ENCODE data around the gene DNAJB14. TPM values are rescaled to one million over a fixed set of nuclear protein-coding genes. Genes with fewer than 3 reads are reported as not detected.

DNAJB14 gene
- total RNA-seq, 1 experiment from 2014 or later: 52.5 TPM

- H3K27me3 ChIP-seq (ENCODE audit: insufficient read depth, low read length): no peaks in the 10 kb centered on the region
- CTCF ChIA-PET: no interaction called here
- no peaks in the 10 kb centered on the region for H3K9me3 ChIP-seq (ENCODE audit: control insufficient read depth in 1 of 2, insufficient read depth in 1 of 2, low read depth in 1 of 2, low read length in 2 of 2)
- peaks cover 30% of the 10 kb centered on the region for H3K79me2 ChIP-seq (ENCODE audit: insufficient read depth, low read length)
- intact Hi-C loops (cut with micrococcal nuclease): no loop called here
- TF ChIP-seq EZH2phosphoT487 (IDR thresholded peaks at IDR 0.05; ENCODE audit: borderline replicate concordance) (no peak), POLR2A (IDR thresholded peaks at IDR 0.05; ENCODE audit: borderline replicate concordance, extremely low read depth, insufficient read depth, insufficient read length) (no peak), ZBTB33 (IDR thresholded peaks at IDR 0.05; ENCODE audit: extremely low read depth, insufficient replicate concordance, low read length) (no peak), CEBPB (IDR thresholded peaks at IDR 0.05; ENCODE audit: low read depth) (no peak), YY1 (IDR thresholded peaks at IDR 0.05; ENCODE audit: extremely low read depth, insufficient replicate concordance, low read depth, low read length) (no peak), REST (IDR thresholded peaks at IDR 0.05; ENCODE audit: low read depth) (no peak), ATF3 (IDR thresholded peaks at IDR 0.05) (no peak), FOSL1 (IDR thresholded peaks at IDR 0.05; ENCODE audit: low read depth) (no peak), JUND (IDR thresholded peaks at IDR 0.05) (no peak)
- no peak overlapping the region for H3K27ac ChIP-seq (ENCODE audit: low read depth, low read length)
- DNase-seq (ENCODE audit: low read depth, low spot score) (no peak), ATAC-seq (no peak)
- H4K20me1 ChIP-seq (ENCODE audit: insufficient read depth): no peaks in the 10 kb centered on the region
- no peaks in the 10 kb centered on the region for H3K9me2 ChIP-seq (ENCODE audit: insufficient read depth)
- no peak overlapping the region for H3K4me3 ChIP-seq (replicated peaks in 1 of 2; ENCODE audit: low read depth in 1 of 2, low read length in 2 of 2)
- no peak overlapping the region for H3K4me2 ChIP-seq (ENCODE audit: low read length)
- no peaks in the 10 kb centered on the region for H3K4me1 ChIP-seq (ENCODE audit: control insufficient read depth in 1 of 2, insufficient read depth in 2 of 2, low read length in 2 of 2)
- peaks cover 0 to 16% of the 10 kb centered on the region in 2 experiments; a peak in 2 of 4 replicates for H3K36me3 ChIP-seq (ENCODE audit: control insufficient read depth in 1 of 2, insufficient read depth in 2 of 2, low read length in 2 of 2)
- no peak overlapping the region for H2AFZ ChIP-seq (ENCODE audit: low read depth, low read length, poor library complexity, severe bottlenecking)
- no TSS peak for BruUV-seq (replicated peaks)
- RAD21 ChIA-PET (ENCODE audit: low non-redundant PET in 1 of 2, low total read pairs in 2 of 2, uncharacterized antibody in 2 of 2, unreplicated experiment in 2 of 2): no interaction called here
- no peak overlapping the region for H3K9ac ChIP-seq (ENCODE audit: low read length)
- POLR2A ChIA-PET: no interaction called here
Measured at GRCh38 chr4:99921174-99921573, 25.2 kb downstream of the DNAJB14 start.

Measured in HCT116 (cell line).